ENCODE measurements around the gene RNASET2.
"Not testable (repeated sequence)": the region's sequence is repeated elsewhere in the genome, so short reads cannot be mapped to it uniquely, and the experiment has no call there.

Gene RNASET2

DNA sequence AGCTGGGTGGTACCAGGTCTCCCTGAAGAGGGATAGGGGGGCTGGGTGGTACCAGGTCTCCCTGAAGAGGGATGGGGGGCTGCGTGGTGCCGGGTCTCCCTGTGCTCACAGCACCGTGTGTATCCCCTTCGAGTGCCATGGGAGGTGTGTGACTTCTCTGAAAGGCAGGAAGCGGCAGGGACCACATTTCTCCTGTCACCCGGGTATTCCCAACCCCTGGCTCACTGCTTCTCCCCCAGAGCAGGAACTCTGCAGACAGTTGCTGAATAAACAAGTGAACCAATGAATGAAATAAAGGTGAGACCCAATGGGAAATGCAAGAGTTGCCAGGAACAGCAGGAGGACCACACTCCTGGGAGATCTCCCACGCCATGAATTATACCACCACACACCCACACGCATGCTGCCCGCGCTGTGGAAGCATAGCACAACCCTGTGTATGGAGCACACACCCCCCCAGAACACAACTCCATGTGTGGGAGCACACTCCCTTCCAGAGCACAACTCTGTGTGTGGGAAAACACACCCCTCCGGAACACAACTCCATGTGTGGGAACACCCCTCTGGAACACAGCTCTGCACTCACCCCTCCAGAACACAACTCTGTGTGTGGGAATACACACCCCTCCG is 50.7 kb downstream of the RNASET2 start:
- in situ Hi-C loops (cut with MboI; ENCODE audit: low sequenced_read_pairs): no loop called here

DNA sequence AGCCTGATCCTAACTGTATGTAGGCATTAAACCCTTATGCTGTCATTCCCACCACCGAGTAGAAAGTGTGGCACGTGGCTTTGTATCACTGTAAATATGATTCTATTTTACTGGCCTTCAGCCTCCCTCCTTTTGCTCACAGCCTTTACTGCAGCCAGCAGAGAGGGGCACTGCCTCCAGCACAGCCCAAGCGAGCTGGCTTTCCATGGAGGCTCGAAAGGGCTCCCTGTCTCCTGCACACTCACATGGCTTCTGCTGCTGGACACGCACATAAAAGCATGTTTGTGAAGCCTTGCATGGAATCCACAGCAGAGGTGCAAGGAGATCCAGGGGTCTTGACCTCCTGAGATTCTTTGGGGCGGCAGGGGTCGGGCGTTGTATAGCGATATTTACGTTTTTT is 51.3 kb downstream of the RNASET2 start:
- in situ Hi-C loops (cut with MboI; ENCODE audit: low sequenced_read_pairs): no loop called here

DNA sequence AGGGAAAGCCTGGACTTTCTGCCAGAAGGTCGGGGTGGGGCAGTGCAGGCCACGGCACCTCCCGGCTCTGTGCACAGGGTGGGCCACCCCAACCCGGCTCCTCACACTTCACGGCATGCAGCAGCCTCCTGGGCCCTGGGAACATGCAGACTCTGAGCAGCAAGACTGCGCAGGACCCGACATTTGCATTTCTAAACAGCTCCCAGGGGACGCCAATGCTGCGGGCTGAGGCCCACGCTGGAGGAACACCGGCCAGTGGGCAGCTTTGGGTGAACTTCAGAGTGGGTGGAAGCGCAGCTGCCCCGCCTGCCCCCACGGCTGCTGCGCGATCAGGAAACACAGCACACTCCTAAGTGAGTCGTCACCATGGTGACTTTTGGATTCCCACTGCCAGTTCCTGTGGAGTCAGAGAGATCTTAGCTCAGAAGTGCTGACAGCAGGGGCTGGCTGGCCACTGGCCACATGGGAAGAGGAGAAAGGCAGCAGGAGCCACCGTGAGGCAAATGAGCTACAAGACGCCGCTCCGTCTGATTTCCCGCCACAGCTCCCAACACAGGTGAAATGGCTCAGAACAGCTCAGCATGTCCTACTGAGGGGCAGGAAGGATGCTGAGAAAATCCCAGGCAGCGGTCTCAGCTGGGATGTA is 52.1 kb downstream of the RNASET2 start:
- in situ Hi-C loops (cut with MboI; ENCODE audit: low sequenced_read_pairs): no loop called here

DNA sequence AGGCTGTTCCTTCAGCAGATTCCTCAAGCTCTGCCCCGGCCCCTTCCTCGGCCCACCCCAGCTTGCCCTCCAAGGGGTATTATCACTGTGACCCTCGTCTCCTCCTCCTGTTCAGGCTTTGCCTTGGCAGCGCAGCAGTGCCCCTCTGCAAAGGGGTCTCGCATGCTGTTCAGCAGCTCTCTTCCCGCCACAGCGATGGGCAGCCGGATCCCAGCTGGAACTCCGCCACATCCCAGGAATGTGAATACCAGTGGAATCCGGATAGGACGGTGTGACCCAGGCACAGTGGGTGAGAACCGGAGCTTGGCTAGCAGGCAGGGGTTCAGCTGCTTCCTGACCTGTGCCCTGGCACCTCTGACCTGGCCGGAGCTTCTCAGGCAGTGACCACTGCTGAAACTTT is 52.9 kb downstream of the RNASET2 start:
- in situ Hi-C loops (cut with MboI; ENCODE audit: low sequenced_read_pairs): no loop called here

DNA sequence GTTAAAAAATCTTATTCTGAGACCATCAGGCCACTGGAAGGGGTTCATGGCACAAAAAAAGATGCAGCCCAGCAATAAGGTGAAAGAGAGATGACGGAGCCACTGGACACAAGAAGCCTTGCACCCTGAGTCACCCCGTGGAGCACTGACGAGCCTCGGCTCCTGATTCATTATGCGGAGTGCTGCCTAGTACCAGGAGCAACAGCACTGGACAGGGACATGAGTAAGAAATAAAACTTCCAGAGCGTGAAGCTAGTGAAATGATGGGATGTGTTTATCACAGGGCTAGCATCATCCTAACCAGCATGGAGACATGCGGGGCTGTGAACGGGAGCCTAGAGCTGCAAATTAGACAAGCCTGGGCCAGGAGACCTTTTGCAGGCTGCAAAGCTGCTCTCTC is 53.3 kb downstream of the RNASET2 start:
- in situ Hi-C loops (cut with MboI; ENCODE audit: low sequenced_read_pairs): no loop called here

DNA sequence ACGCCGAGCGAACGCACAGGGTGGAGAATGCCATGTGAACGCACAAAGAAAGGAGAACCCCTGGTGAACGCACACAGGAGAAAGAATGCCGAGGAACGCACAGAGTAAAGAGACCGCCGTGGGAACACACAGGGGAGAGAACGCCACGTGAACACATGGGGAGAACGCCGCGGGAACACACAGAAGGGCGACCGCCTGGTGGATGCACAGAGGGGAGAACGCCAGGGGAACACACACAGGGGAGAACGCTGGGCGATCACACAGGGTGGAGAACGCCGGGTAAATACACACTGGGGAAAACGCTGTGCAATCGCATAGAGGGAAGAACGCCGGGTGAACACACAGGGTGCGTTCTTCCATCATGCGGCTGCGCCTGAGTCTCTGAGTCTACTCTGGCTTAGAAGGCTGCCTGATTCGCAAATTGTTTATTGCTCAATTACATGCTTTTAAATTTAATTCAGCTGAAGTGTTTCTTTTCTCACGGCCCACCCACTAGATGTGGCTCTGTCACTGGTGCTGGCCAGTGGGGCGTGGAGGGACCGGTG is 54.1 kb downstream of the RNASET2 start:
- in situ Hi-C loops (cut with MboI; ENCODE audit: low sequenced_read_pairs): no loop called here

DNA sequence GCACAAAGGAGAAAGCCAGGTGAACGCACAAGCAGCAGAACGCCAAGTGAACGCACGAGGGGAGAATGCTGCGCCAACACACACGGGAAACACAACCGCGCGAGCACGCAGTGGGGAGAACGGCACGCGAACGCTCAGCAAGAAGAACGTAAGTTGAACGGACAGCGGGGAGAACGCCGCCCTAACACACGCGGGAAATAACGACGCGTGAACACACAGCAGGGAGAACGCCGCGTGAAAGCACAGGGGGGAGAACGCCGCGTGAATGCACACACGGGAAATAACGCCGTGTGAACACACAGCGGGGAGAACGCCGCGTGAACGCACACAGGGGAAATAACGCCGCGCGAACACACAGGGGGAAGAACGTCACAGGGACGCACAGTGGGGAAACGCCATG is 54.7 kb downstream of the RNASET2 start:
- in situ Hi-C loops (cut with MboI; ENCODE audit: low sequenced_read_pairs): no loop called here

DNA sequence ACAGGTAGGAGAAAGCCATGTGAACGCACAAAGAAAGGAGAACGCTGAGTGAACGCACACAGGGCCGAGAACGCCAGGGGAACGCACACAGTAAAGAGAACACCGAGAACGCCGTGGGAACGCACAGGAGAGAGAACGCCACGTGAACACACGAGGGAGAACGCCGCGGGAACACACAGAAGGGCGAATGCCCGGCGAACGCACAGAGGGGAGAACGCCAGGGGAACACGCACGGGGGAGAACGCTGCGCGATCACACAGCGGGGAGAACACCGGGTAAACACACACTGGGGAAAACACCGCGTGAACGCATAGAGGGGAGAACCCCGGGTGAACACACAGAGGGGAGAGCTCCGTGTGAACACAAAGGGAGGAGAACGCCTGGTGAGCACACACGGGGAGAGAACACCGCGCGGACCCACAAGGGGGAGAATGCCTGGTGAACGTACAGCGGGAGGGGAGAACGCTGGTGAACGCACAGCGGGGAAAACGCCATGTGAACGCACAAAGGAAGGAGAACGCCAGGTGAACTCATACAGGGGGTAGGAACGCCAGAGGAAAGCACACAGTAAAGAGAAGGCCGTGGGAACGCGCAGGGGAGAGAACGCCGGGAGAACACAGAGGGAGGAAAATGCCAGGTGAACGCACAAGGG is 55.3 kb downstream of the RNASET2 start:
- in situ Hi-C loops (cut with MboI; ENCODE audit: low sequenced_read_pairs): no loop called here

DNA sequence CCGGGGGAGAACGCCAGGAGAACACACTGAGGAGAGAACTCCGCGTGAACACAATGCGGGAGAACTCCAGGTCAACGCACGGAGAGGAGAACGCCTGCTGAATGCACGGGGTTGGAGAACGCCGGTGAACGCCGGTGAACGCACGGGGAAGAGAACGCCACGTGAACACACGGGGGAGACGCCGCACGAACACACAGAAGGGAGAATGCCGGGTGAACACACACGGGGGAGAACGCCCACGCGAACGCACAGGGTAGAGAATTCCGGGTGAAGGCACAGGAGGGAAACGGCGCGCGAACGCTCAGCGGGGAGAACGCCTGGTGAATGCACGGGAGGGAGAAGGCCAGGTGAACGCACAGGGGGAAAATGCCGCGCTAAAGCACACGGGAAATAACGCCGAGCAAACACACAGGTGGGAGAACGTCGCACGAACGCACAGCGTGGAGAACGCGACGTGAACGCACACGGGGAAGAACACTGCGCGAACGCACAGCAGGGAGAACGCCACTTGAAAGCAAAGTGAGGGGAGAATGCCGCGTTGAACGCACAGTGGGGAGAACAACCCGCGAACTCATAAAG is 56.1 kb downstream of the RNASET2 start:
- in situ Hi-C loops (cut with MboI; ENCODE audit: low sequenced_read_pairs): no loop called here

DNA sequence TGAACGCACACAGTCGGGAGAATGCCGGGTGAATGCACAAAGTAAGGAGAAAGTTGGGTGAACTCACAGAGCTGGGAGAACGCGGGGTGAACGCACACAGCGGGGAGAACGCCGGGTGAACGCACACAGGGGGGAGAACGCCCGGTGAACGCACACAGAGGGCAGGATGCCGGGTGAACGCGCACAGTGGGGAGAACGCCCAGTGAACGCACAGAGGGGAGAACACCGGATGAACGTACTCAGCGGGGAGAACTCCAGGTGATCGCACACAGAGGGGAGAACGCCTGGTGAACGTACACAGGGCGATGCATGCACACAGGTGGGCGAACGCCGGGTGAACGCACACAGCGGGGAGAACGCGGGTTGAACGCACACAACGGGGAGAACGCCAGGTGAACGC is 57.4 kb downstream of the RNASET2 start:
- in situ Hi-C loops (cut with MboI; ENCODE audit: low sequenced_read_pairs): no loop called here

DNA sequence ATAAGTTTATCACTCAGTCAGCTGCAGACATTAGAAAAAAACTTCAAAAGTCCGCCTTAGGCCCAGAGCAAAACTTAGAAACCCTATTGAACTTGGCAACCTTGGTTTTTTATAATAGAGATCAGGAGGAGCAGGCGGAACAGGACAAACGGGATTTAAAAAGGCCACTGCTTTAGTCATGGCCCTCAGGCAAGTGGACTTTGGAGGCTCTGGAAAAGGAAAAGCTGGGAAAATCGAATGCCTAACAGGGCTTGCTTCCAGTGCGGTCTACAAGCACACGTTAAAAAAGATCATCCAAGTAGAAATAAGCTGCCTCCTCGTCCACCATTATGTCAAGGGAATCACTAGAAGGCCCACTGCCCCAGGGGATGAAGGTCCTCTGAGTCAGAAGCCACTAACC is 61.7 kb downstream of the RNASET2 start:
- in situ Hi-C loops (cut with MboI; ENCODE audit: low sequenced_read_pairs): not testable (repeated sequence)

DNA sequence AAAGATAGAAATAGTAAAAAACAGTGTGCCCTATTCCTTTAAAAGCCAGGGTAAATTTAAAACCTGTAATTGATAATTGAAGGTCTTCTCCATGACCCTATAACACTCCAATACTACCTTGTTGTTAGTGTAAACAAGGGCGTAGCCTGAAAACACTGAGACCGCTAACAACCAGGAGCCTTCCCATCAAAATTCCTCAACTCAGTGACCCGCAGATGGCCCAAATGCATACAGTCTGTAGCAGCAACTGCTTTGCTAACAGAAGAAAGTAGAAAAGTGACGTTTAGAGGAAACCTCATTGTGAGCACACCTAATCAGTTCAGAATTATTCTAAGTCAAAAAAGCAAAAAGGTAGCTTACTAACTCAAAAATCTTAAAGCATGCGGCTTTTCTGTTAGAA is 63.9 kb downstream of the RNASET2 start:
- in situ Hi-C loops (cut with MboI; ENCODE audit: low sequenced_read_pairs): not testable (repeated sequence)

DNA sequence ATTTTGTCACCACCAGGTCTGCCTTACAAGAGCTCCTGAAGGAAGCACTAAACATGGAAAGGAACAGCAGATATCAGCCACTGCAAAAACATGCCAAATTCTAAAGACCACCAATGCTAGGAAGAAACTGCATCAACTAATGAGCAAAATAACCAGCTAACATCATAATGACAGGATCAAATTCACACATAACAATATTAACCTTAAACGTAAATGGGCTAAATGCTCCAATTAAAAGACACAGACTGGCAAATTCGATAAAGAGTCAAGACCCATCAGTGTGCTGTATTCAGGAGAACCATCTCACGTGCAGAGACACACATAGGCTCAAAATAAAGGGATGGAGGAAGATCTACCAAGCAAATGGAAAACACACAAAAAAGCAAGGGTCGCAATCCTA is 69.6 kb downstream of the RNASET2 start:
- in situ Hi-C loops (cut with MboI; ENCODE audit: low sequenced_read_pairs): not testable (repeated sequence)

DNA sequence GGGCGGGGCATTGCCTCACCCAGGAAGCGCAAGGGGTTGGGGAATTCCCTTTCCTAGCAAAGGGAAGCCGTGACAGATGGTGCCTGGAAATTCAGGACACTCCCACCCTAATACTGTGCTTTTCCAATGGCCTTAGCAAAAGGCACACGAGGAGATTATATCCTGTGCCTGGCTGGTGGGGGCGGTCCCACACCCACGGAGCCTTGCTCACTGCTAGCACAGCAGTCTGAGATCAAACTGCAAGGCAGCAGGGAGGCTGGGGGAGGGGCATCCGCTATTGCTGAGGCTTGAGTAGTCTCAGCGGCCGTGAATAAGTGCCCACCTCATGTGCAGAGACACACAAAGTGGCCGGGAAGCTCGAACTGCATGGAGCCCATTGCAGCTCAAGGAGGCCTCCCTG is 71.4 kb downstream of the RNASET2 start:
- in situ Hi-C loops (cut with MboI; ENCODE audit: low sequenced_read_pairs): not testable (repeated sequence)

DNA sequence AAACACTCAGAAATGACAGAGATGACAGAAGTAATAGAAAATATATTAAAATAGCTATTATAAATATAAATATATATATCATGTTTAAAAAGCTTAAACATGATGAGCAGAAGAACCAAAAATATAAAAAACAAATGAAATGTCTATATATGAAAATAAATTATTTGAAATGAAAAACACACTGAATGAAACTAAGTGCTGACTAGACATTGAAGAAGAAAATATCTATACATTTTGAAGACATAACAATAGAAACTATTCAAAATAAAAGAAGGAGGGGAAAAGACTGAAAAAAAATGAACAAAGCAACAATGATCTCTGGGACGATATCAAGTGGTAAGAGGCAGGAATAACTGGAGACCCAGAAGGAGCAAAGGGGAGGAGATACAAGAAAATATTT is 76.8 kb downstream of the RNASET2 start:
- in situ Hi-C loops (cut with MboI; ENCODE audit: low sequenced_read_pairs): no loop called here

Measured in HL-60/S4 treated with phorbol 12-myristate 13-acetate at 8.2 ng/mL for 4 days and 3 days (cell line).